Inferior parietal cortex (tissue), 1 donor: ENCODE measurements around the gene FGF4.

Source experiments
- DNase-seq: peaks from one replicate; pipeline ENCODE4 v3.0.0-alpha.2; 2016; ENCODE audit errors: extremely low spot score

The FGF4 gene, protein sequence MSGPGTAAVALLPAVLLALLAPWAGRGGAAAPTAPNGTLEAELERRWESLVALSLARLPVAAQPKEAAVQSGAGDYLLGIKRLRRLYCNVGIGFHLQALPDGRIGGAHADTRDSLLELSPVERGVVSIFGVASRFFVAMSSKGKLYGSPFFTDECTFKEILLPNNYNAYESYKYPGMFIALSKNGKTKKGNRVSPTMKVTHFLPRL

DNA sequence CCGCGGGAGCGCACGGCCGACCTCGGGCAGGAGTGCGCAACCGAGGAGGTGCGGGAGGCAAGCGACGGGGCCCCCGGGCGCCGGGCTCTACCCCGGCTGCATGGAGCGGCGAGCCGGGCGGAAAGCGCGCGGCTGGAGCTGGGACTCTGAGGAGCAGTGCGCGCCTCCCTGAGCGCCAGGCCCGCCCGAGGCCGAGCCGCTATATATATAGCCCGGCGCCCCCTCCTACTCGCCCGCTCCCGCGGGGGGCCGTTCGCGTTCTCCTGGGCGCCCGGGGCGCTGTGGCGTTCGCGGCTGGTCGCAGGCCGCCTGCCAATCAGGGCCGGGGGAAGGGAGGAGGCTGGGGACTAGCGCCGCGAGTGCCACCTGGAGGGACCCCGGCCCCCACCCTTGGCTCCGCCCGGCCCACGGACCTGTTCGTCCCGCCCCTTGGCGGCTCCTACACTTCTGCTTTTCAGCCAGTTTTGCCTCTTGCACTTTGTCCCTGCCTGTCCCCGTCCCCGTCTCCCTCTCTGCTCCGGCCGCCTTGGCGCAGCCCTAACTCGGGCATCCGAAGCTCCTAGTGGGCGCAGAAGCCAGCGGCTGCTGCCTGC is at the start of gene FGF4:
FGF4 (minus strand) TSS at position 179 of the 593 bp plus-strand sequence. CDS start 257 bp downstream, outside the sequence.
- no peak for DNase-seq

- DNase-seq: no peak
Measured at GRCh38 chr11:69823641-69824265, 48.6 kb upstream of the FGF4 start.

DNA sequence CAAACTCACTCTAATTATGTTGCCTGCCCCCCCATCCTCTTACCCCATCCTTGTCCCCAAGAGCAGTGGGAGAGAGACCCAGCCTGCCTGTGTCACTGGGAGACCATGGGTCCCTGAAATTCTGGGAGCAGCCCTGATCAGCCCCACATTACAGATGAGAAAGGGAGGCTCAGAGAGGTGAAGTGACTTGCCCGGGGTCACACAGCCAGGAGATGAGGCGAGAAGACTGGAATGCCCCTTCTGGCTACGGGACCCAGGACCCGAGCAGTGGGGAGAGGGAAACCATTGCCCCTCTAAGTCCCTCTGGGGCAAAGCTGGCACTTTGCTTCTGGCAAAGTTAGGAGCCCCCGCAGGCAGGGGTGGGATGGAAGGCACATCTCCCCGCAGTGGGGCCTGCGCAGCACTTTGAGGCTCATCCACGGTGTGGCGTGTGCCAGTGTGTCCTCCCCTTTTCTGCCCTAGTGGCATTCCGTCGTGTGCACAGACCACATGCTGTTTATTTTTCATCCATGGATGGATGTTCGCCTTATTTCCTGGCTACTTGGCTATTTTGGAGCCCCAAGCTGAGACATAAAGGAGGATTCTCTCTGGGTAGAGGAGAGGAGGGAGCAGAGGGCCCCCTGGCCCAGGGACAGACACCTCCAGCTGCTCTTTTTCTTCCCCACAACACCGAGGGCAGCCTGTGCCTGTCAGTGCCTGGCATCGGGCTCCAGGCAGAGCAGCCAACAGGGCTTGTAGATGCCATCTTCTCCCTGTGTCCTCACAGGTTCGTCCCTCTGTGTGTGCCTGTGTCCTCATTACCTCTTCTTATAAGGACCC is 47.7 kb upstream of the FGF4 start:
- no peak for DNase-seq

- DNase-seq: no peak
Measured at GRCh38 chr11:69821511-69822040, 46.4 kb upstream of the FGF4 start.

DNA sequence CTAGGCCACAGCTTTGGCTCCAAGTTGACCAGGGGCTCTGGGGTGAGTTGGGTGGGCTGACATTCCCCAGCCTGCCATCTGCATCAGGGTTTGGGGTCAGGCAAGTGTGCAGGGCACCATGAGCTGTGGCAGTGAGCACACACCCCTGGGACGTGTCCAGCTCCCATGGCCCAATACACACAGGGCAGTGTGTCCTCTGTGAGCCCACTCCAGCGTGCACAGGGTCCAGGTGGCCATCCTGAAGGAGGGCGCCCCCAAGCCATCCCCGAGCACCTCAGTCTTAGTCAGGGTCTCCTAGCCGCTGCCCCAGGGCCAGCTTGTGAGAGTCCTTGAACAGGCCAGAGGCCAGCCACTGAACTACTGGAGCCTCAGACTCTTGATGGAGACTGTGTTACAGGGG is 45.3 kb upstream of the FGF4 start:
- DNase-seq: no peak

DNA sequence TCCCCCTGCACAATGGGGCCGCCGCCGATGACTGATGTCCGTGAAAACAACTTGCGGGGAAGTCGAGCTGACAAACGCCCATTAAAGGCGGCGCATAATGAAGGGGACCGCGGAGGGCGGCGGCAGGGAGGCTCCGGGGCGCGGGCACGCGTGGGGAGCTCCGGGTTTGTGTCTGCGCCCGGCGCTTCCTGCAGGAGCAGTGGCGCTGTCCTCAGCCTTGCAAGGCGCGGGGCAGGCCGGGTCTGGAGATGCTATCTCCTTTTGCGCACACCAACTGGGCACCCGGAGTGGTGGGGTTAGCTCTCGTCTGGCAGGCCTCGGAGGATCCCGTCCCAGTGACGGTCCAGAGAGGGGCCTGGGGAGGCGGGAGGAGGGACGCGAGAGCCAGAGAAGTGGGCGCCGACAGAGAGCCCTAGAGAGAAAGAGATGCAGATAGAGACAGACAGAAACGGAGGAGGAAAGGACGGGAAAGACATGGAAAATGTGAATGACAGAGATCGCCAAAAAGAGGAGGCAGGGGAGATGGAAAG is 44.5 kb upstream of the FGF4 start:
- DNase-seq: no peak

DNA sequence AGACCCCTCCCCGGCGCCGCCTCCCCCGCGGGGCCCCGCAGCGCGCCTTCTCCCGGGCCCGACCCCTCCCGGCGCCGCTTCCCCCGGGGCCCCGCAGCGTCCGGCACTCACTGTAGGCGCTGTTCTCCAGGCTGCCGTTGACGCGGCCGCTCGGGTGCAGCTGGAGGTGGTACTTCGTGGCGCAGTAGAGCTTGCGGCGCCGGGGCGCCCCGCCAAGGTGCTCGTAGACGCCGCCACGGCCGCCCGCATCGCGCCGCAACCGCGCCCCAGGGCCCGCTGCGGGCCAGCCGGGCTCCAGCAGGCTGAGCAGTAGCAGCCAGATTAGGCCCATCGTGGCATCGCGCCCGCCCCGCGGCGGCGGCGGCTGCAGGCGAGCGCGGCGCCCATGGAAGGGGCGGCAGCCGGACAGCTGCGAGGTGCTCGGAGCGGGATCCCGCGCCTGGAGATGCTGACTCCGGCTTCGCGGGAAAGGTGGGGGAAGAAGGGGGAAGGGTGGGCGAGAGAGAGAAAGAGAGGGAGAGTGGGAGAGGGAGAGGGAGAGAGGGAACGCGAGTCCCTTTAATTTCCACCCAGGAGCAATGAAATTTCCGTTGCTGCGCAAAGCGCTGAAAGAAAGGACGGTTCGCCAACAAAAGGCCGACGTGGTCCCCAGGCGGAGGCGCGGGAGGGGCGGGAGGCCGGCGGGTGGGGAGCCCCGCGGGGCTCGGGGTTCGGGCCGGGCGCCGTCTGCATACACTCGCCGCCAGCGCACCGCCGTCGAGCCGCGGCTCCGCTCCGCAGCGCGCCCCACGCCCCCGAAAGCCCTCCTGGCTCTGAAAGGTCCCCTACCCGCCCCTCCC is 43.7 kb upstream of the FGF4 start, which contains the start of gene FGF3:
FGF3 (minus strand) TSS at position 814 of the 839 bp plus-strand sequence; CDS start at position 331, 483 bp downstream.
- no peak for DNase-seq

- DNase-seq: no peak
Measured at GRCh38 chr11:69818231-69818602, 43.1 kb upstream of the FGF4 start.

DNA sequence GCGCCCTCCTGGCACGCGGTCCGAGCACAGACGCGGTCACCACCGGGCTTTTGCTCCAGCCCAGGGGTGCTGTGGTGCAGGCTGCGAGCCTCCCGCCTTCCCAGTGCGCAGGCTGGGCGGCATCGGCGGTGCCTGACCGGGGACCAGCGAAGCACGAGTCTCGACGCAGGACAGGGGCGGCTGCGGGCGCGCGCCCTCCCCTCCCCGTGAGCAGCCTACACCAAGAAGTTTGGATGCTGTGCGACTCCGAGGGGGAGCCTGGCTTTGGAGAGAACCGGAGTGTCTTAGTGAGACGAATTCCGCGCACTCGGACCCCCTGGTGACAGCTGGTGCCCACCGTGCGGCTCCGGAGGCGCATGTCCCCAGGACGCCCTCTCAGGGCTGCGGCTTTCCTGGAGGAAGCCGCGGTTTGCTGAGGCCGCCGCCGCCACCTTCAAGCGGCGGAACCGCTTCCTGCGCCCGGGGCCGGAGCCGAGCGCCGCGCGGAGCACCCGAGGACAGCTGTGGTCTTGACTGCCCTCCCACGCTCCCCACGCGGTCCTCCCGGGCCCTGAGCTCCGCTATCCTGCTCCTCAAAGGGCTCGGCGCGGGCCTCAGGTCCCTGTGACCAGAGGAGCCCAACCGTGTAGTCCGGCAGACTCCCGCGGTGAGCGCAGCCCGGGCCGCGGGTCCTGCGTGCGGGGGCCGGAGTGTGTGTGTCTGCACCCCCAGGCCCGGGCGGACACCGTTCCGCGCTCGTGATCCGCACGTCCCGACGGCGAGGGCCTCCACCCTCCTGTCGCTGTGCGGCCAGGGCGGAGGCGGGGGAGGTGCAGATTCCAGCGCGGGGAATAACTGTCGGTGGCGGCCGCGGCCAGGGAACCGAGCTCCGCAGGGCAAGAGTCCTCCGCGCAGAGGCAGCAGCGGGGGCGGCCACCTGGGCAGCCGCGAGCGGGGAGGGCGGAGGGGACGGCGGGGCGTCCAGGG is 42.4 kb upstream of the FGF4 start:
- no peak for DNase-seq

DNA sequence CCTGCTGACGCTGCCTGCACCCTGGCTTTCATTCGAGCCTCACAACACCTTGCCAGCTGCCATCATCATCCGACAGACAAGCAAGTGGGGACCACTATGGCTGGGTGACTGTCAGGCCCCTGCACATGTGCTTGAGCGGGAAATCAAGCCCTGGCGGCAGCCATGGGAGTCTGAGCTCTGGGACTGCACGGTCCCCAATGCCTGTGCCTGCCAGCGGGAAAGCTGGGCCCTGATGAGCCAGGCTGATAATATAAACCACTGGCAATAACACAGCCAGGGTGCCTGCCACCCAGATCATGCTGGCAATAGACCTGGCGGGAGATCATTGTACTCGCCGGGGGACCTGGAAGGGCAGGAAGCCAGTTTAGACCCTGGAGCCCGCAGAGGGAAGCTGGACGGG is 41.5 kb upstream of the FGF4 start:
- no peak for DNase-seq

GRCh38 chr11:69815973-69816372 is 40.8 kb upstream of the FGF4 start:
- no peak for DNase-seq

GRCh38 chr11:69814902-69815301 is 39.8 kb upstream of the FGF4 start:
- DNase-seq: no peak

GRCh38 chr11:69814411-69814810 is 39.3 kb upstream of the FGF4 start:
- DNase-seq: no peak

- no peak for DNase-seq
Measured at GRCh38 chr11:69813839-69814238, 38.7 kb upstream of the FGF4 start.

- no peak for DNase-seq
Measured at GRCh38 chr11:69812946-69813345, 37.8 kb upstream of the FGF4 start.

DNA sequence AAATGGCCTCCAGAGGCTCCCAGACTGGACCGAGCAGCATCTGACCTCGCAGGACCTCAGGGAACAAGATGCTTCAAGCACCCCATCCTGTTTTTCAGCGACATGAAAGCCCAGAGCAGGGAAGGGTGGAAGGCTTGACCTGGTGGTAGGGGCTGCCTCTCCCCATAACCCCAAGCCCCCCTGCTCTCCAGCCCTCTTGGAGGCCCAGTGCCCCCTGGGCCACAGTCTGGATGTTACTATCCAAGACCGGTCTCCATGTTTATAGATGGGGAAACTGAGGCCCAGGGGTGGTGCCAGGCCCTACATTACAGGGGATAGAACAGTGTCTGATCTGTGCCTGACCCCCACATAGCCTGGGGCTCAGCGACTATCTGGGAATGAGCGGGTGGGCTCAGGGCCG is 37.1 kb upstream of the FGF4 start:
- DNase-seq: no peak

DNA sequence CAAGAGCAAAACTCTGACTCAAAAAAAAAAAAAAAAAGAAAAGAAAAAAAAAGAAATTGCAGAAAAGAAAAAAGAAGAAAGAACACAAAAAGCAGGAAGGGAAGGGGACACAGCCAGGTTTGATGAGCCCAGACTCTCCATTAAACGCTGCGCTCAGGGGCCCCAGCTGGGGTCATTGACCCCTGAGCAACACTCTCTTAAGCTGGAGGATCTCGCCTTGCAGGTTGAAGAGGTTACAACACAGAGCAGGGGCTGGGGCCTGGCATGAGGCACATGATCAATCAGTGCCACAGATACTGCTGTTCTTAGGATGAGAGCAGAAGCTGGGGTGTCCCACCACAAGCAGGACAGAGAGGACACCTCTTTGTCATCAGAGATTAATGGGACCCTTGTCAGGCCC is 36.3 kb upstream of the FGF4 start:
- no peak for DNase-seq

DNA sequence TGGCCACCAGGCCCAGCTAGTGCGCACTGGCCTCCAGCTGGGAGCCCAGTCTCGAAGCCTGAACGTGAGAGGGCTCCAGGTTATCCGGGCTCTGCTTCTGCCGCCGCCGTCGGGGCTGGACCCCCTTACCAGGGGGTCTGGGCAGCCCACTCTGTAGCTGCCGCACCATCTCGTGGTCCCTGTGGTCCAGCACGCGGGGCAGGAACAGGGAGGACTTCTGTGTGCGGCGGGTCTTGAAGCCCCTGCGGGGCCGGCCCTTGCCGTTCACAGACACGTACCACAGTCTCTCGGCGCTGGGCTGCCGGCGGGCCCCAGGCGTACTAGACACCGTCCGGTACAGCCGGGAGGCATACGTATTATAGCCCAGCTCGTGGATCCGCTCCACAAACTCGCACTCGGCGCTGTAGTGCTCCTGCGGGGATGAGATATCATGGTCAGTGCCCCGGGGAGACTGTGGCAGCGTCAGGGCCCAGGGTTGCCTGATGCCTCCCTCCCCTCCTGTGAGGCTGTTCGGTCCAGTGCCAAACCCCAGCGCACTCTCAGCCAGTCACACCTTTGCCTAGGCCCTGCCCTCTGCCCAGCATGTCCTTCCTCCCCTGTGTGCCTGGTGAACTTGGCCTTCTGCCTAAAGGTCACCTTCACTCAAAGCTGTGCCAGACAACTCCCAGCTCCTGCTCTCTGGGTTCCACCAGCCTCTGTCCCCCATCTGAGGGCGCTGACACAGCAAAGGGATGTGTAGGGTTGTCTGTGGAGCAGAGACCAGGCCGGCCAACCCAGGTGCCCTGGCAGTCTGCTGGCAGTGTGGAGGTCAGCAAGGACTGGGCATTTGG is 35.4 kb upstream of the FGF4 start:
- no peak for DNase-seq

DNA sequence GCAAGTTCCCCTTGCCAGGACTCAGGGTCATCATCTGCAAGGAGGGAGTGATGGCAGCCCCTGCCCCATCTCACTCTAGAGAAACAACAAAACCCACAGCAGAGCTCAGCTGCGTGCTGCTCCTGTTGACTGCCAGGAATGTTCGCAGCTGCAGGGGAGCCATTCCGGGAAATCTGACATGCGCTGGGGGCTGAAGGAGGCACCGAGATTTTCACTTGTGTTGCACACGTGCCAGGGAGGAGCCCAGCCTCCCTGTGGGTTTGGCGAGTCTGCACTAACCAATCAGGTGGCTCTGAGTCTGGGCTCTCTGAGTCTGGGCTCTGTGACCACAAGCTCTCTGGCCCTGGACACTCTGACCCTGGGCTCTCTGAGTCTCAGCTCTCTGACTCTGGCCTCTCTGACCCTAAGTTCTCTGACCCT is 33.5 kb upstream of the FGF4 start:
- no peak for DNase-seq
